ENCODE measurements around the gene BID. TPM values are rescaled to one million over a fixed set of nuclear protein-coding genes. Genes with fewer than 3 reads are reported as not detected.
A peak's percentile ranks its signal among the peaks of the same experiment; 100 is the strongest.
"Not testable (repeated sequence)": the region's sequence is repeated elsewhere in the genome, so short reads cannot be mapped to it uniquely, and the experiment has no call there.

Gene BID
- total RNA-seq, 1 donor from 2014 or later, result 10.6 TPM

- ATAC-seq (peak; percentile 55), DNase-seq (ENCODE audit: low spot score) (no peak)
- intact Hi-C loops (cut with DNase I), result no loop called here
These were observed 49.4 kb downstream of the BID start for GRCh38 chr22:17724678-17725499.

- no peak for ATAC-seq
- no peak for DNase-seq (ENCODE audit: low spot score)
- intact Hi-C loops (cut with DNase I), result no loop called here
These were observed 50.0 kb downstream of the BID start for GRCh38 chr22:17724241-17724640.

- ATAC-seq (no peak), DNase-seq (ENCODE audit: low spot score) (no peak)
- intact Hi-C loops (cut with DNase I), result no loop called here
These were observed 54.4 kb downstream of the BID start for GRCh38 chr22:17719911-17720310.

- DNase-seq (ENCODE audit: low spot score), result no peak
- intact Hi-C loops (cut with DNase I), result no loop called here
These were observed 56.6 kb downstream of the BID start for GRCh38 chr22:17717708-17718107.

GRCh38 chr22:17716529-17716928 is 57.7 kb downstream of the BID start:
- ATAC-seq (no peak), DNase-seq (ENCODE audit: low spot score) (no peak)
- intact Hi-C loops (cut with DNase I), result no loop called here

More at GRCh38 chr22:17717708-17718107, 56.6 kb downstream of the BID start:
- ATAC-seq, result peak; percentile 72

GRCh38 chr22:17712441-17712840 is 61.8 kb downstream of the BID start:
- DNase-seq (ENCODE audit: low spot score) (no peak), ATAC-seq (no peak)
- intact Hi-C loops (cut with DNase I), result no loop called here

- intact Hi-C loops (cut with DNase I), result no loop called here
- no peak for ATAC-seq
- no peak for DNase-seq (ENCODE audit: low spot score)
These were observed 64.2 kb downstream of the BID start for GRCh38 chr22:17710023-17710422.

GRCh38 chr22:17707526-17707925 is 66.7 kb downstream of the BID start:
- intact Hi-C loops (cut with DNase I), result no loop called here
- ATAC-seq, result no peak
- no peak for DNase-seq (ENCODE audit: low spot score)

- intact Hi-C loops (cut with DNase I), result no loop called here
- ATAC-seq (peak; percentile 46), DNase-seq (ENCODE audit: low spot score) (no peak)
These were observed 67.3 kb downstream of the BID start for GRCh38 chr22:17706947-17707346.

GRCh38 chr22:17705951-17706900 is 68.0 kb downstream of the BID start:
- intact Hi-C loops (cut with DNase I), result no loop called here
- ATAC-seq, result peak; percentile 98
- no peak for DNase-seq (ENCODE audit: low spot score)

- DNase-seq (ENCODE audit: low spot score), result no peak
- no peak for ATAC-seq
- intact Hi-C loops (cut with DNase I), result no loop called here
These were observed 68.7 kb downstream of the BID start for GRCh38 chr22:17705546-17705945.

- DNase-seq (ENCODE audit: low spot score) (no peak), ATAC-seq (no peak)
- intact Hi-C loops (cut with DNase I), result no loop called here
These were observed 70.5 kb downstream of the BID start for GRCh38 chr22:17703811-17704210.

- DNase-seq (ENCODE audit: low spot score), result no peak
- intact Hi-C loops (cut with DNase I), result no loop called here
- ATAC-seq, result no peak
These were observed 73.5 kb downstream of the BID start for GRCh38 chr22:17700778-17701177.

- intact Hi-C loops (cut with DNase I), result loop anchor here (5.0 kb wide), 1 partner anchor 1372 kb away; no protein-coding TSS in a partner anchor
- ATAC-seq (no peak), DNase-seq (ENCODE audit: low spot score) (no peak)
These were observed 74.5 kb downstream of the BID start for GRCh38 chr22:17699696-17700340.

GRCh38 chr22:17698948-17699347 is 75.3 kb downstream of the BID start:
- ATAC-seq (no peak), DNase-seq (ENCODE audit: low spot score) (no peak)
- intact Hi-C loops (cut with DNase I), result loop anchor here (5.0 kb wide), 1 partner anchor 1373 kb away; no protein-coding TSS in a partner anchor

- not testable (repeated sequence) for DNase-seq (ENCODE audit: low spot score)
- intact Hi-C loops (cut with DNase I), result loop anchor here (5.0 kb wide), 1 partner anchor 1374 kb away; no protein-coding TSS in a partner anchor
These were observed 76.0 kb downstream of the BID start for GRCh38 chr22:17698276-17698675.

GRCh38 chr22:17697196-17697595 is 77.1 kb downstream of the BID start:
- not testable (repeated sequence) for ATAC-seq; DNase-seq (ENCODE audit: low spot score)
- intact Hi-C loops (cut with DNase I), result loop anchor here (5.0 kb wide), 1 partner anchor 1375 kb away; no protein-coding TSS in a partner anchor

More at GRCh38 chr22:17698276-17698675, 76.0 kb downstream of the BID start:
- not testable (repeated sequence) for ATAC-seq

- DNase-seq (ENCODE audit: low spot score) (no peak), ATAC-seq (no peak)
- intact Hi-C loops (cut with DNase I), result loop anchor here (5.0 kb wide), 1 partner anchor 1376 kb away; no protein-coding TSS in a partner anchor
These were observed 78.3 kb downstream of the BID start for GRCh38 chr22:17695986-17696385.

GRCh38 chr22:17694752-17695151 is 79.5 kb downstream of the BID start:
- intact Hi-C loops (cut with DNase I), result loop anchor here (5.0 kb wide), 1 partner anchor 1378 kb away; no protein-coding TSS in a partner anchor
- no peak for DNase-seq (ENCODE audit: low spot score)
- ATAC-seq, result no peak
